Karpas-422 (cell line): ENCODE data around the gene TIE1. TPM values are rescaled to one million over a fixed set of nuclear protein-coding genes. Genes with fewer than 3 reads are reported as not detected.

ENCODE experiments used
- DNase-seq: peaks from one replicate; pipeline ENCODE4 v3.0.0-alpha.2; 2015
- H2AFZ ChIP-seq: fragments of 200-600 bp; sonication (generic); 2 replicates; pipeline ENCODE4 v1.6.1; 2014; ENCODE audit warnings: antibody characterized with exemption, low read length, mixed read lengths
- H3K27ac ChIP-seq: fragments of 200-600 bp; sonication (generic); 2 replicates; pipeline ENCODE4 v1.5.1; 2014; ENCODE audit warnings: mild to moderate bottlenecking, low read length, moderate library complexity
- H3K27me3 ChIP-seq: fragments of 200-600 bp; sonication (generic); 2 replicates; pipeline ENCODE4 v1.6.1; 2014; ENCODE audit warnings: low read length, mixed read lengths
- H3K36me3 ChIP-seq: fragments of 200-600 bp; sonication (generic); 2 replicates; pipeline ENCODE4 v1.6.1; 2014; ENCODE audit warnings: low read length, mixed read lengths; ENCODE audit not compliant: insufficient read depth
- H3K4me1 ChIP-seq: fragments of 200-600 bp; sonication (generic); 2 replicates; pipeline ENCODE4 v1.6.1; 2014; ENCODE audit warnings: mild to moderate bottlenecking, low read length, mixed read lengths
- H3K4me2 ChIP-seq: fragments of 200-600 bp; sonication (generic); 2 replicates; pipeline ENCODE4 v1.6.1; 2014; ENCODE audit warnings: low read length, low read depth, mild to moderate bottlenecking; ENCODE audit not compliant: poor library complexity, severe bottlenecking
- H3K4me3 ChIP-seq: fragments of 200-600 bp; sonication (generic); 2 replicates; pipeline ENCODE4 v1.5.1; 2014; ENCODE audit warnings: mild to moderate bottlenecking, antibody characterized with exemption, low read length, mixed read lengths
- H3K79me2 ChIP-seq: fragments of 200-600 bp; sonication (generic); 2 replicates; pipeline ENCODE4 v1.6.1; 2014; ENCODE audit warnings: mild to moderate bottlenecking, low read length, mixed read lengths
- H3K9ac ChIP-seq: fragments of 200-600 bp; sonication (generic); 2 replicates; pipeline ENCODE4 v1.6.0; 2014; ENCODE audit warnings: low read length
- H3K9me2 ChIP-seq: fragments of 200-600 bp; sonication (generic), shearing (Covaris generic); replicated peaks from 2 replicates; pipeline ENCODE4 v1.6.0; 2014; ENCODE audit warnings: mild to moderate bottlenecking, low read length, moderate library complexity; ENCODE audit not compliant: insufficient read depth
- H3K9me3 ChIP-seq: fragments of 300-700, 200-600 bp; sonication (generic); 2 replicates; pipeline ENCODE4 v1.6.1; 2014; ENCODE audit warnings: low read length, mixed read lengths
- H4K20me1 ChIP-seq: fragments of 200-600 bp; sonication (generic); 2 replicates; pipeline ENCODE4 v1.6.1; 2014; ENCODE audit warnings: mild to moderate bottlenecking, antibody characterized with exemption, low read length, low read depth; ENCODE audit not compliant: insufficient read depth
- total RNA-seq: library from RNA; depleted of rRNA; stranded (reverse); fragments of >200 nt; shearing (Covaris generic); gene quantifications from 2 replicates; pipeline ENCODE4 v1.2.3, GENCODE V29; 2014; ENCODE audit warnings: low replicate concordance

The TIE1 gene
- total RNA-seq, 1 experiment from 2014 or later, result not detected

GRCh38 chr1:43277116-43277876 lies 23.5 kb upstream of the TIE1 start:
- no peak overlapping the region for H3K4me3 ChIP-seq
- H3K27ac ChIP-seq, result no peak overlapping the region
- H3K4me1 ChIP-seq, result no peaks in the 10 kb centered on the region

DNA sequence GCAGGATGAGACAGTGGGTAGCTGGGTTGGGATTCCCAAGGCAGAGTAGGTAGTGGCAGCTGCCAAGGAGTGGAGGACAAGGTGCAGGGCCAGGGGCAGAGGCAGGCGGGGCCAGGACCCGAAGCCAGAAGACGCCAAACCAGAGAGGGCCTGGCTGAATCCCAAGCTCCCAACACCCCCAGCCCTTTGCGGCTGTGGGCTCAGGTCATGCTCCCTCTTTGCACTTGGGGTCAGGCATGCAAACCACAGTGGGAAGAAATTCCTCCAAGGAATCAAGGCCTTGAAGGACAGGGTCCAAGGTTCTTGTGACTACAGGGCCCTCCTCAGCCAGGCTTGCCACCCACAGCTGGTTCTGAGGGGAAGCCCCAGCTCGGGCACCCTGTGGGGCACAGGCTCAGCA lies 21.6 kb upstream of the TIE1 start:
- H3K27ac ChIP-seq, result no peak overlapping the region

More at GRCh38 chr1:43277116-43277876, 23.5 kb upstream of the TIE1 start:
- no peak overlapping the region for H3K9ac ChIP-seq
- no peaks in the 10 kb centered on the region for H3K79me2 ChIP-seq
- H3K9me3 ChIP-seq, result no peaks in the 10 kb centered on the region
- no peaks in the 10 kb centered on the region for H3K9me2 ChIP-seq
- no peak for DNase-seq
- H3K27me3 ChIP-seq, result no peaks in the 10 kb centered on the region
- no peak overlapping the region for H2AFZ ChIP-seq
- no peak overlapping the region for H3K4me2 ChIP-seq
- no peaks in the 10 kb centered on the region for H4K20me1 ChIP-seq
- H3K36me3 ChIP-seq, result no peaks in the 10 kb centered on the region

DNA sequence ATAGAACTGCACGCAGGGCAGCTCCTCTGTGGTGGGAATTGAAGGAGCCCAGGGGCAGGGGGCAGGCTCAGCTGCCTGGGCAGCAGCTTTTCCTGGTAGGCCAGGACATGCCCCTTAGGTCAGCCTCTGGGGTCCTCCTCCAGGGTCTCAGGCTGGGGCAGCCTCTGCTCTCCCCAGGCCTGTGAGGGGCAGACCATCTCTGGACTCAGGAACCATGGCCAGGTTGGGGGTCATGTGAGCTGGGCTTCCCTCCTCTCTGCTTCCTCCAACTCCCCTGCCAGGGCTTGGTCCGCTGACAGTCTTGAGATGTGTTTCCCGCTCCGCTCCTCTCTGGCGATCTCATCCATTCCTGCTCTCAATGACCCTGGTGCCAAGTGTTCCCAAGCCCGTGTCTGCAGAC lies 21.1 kb upstream of the TIE1 start:
- Histone ChIP-seq H3K27ac (no peak overlapping the region), H3K9me2 (no peaks in the 10 kb centered on the region), H2AFZ (no peak overlapping the region), H4K20me1 (no peaks in the 10 kb centered on the region), H3K79me2 (no peaks in the 10 kb centered on the region), H3K4me1 (no peaks in the 10 kb centered on the region), H3K4me3 (no peak overlapping the region), H3K27me3 (no peaks in the 10 kb centered on the region), H3K36me3 (no peaks in the 10 kb centered on the region), H3K4me2 (no peak overlapping the region), H3K9me3 (no peaks in the 10 kb centered on the region), H3K9ac (no peak overlapping the region)
- no peak for DNase-seq

More for the DNA sequence above, 21.6 kb upstream of the TIE1 start:
- Histone ChIP-seq H3K4me2 (no peak overlapping the region), H3K9me2 (no peaks in the 10 kb centered on the region), H3K9me3 (no peaks in the 10 kb centered on the region), H3K79me2 (no peaks in the 10 kb centered on the region), H4K20me1 (no peaks in the 10 kb centered on the region), H2AFZ (no peak overlapping the region), H3K36me3 (no peaks in the 10 kb centered on the region), H3K4me3 (no peak overlapping the region), H3K9ac (no peak overlapping the region), H3K4me1 (no peaks in the 10 kb centered on the region), H3K27me3 (no peaks in the 10 kb centered on the region)
- DNase-seq, result no peak

GRCh38 chr1:43280692-43281091 lies 20.1 kb upstream of the TIE1 start:
- Histone ChIP-seq H3K27ac (no peak overlapping the region), H3K4me2 (no peak overlapping the region), H3K9ac (no peak overlapping the region), H3K79me2 (no peaks in the 10 kb centered on the region), H2AFZ (no peak overlapping the region), H4K20me1 (no peaks in the 10 kb centered on the region), H3K4me3 (no peak overlapping the region), H3K9me2 (no peaks in the 10 kb centered on the region), H3K36me3 (no peaks in the 10 kb centered on the region), H3K4me1 (no peaks in the 10 kb centered on the region), H3K9me3 (no peaks in the 10 kb centered on the region), H3K27me3 (no peaks in the 10 kb centered on the region)
- DNase-seq, result no peak

DNA sequence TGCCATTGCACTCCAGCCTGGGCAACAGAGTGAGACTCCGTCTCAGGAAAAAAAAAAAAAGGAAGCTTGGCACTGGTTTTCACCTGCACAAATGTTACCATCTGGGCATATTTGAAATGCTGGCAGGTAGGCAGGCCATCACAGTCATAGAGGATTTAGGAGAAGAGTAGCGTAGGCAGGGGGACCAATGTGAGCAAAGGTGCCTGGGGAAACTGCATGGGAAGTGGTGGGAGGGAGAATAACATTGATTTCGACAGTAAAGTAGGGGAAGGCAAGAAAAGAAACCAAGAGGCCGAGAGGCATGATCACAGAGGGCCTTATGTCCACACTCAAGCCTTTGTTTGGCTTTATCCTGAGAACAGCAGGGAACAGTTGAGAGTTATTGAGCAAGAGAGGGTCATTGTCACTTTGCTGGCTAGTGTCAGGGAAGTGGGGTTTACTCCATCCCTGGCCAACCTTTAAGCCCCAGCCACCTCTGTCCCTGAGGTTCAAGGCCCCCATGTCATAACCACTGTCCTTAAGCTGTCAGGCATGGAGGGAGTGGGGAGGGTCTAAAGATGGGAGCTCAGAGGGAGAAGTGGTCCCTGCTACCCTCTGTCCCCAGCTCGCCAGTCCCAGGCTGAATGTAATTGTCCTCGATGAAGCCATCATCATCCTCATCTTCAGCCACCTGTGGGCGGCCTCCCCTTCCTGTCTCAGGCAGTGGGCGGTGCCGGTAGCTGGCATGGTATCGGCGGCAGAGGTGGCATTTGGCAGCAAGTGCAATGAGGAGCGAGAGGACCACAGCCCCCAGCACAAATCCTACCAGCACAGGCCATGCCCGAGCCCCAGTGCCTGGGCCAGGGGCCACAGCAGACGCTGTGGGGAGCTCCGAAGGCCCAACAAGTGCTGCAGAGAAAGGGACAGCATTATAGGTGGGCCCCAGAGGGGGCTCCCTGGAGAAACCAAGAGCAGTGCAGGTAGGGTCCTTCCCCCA lies 18.3 kb upstream of the TIE1 start:
- H2AFZ ChIP-seq, result no peak overlapping the region

DNA sequence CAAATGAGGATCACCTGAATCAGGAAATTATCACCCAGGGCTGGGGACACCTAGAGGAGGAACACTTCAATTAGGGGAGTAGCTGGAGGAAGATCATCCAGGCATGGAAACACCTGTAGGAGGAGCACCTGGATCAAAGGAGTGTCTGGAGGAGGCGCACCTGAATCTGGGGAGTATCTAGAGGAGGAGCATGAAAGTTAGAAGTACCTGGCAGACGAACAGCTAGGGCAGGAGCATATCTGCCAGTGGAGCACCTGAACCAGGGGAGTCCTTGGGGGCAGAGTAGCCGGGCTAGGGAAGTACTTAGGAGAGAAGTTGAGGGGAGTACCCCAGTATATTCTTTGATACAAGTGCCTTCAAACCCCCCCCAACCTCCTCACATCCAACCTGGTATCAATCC lies 16.7 kb upstream of the TIE1 start:
- Histone ChIP-seq H3K4me2 (no peak overlapping the region), H3K27me3 (no peaks in the 10 kb centered on the region), H4K20me1 (no peaks in the 10 kb centered on the region), H3K4me3 (no peak overlapping the region), H3K36me3 (no peaks in the 10 kb centered on the region), H3K9me2 (no peaks in the 10 kb centered on the region), H3K27ac (no peak overlapping the region), H3K79me2 (no peaks in the 10 kb centered on the region), H3K4me1 (no peaks in the 10 kb centered on the region), H3K9ac (no peak overlapping the region), H2AFZ (no peak overlapping the region), H3K9me3 (no peaks in the 10 kb centered on the region)
- DNase-seq, result no peak

More for the DNA sequence above, 18.3 kb upstream of the TIE1 start:
- H3K36me3 ChIP-seq, result no peaks in the 10 kb centered on the region
- no peaks in the 10 kb centered on the region for H3K9me2 ChIP-seq
- H3K27me3 ChIP-seq, result no peaks in the 10 kb centered on the region
- no peak for DNase-seq
- no peaks in the 10 kb centered on the region for H3K79me2 ChIP-seq
- H3K9me3 ChIP-seq, result no peaks in the 10 kb centered on the region
- H4K20me1 ChIP-seq, result no peaks in the 10 kb centered on the region
- H3K9ac ChIP-seq, result no peak overlapping the region
- H3K4me1 ChIP-seq, result no peaks in the 10 kb centered on the region
- H3K4me2 ChIP-seq, result no peak overlapping the region
- H3K27ac ChIP-seq, result no peak overlapping the region
- H3K4me3 ChIP-seq, result no peak overlapping the region

- H3K36me3 ChIP-seq, result no peaks in the 10 kb centered on the region
- H3K27ac ChIP-seq, result no peak overlapping the region
- DNase-seq, result no peak
- no peaks in the 10 kb centered on the region for H3K9me3 ChIP-seq
- H3K4me2 ChIP-seq, result no peak overlapping the region
- H3K9ac ChIP-seq, result no peak overlapping the region
- no peak overlapping the region for H3K4me3 ChIP-seq
- H3K79me2 ChIP-seq, result no peaks in the 10 kb centered on the region
- H4K20me1 ChIP-seq, result no peaks in the 10 kb centered on the region
- no peak overlapping the region for H2AFZ ChIP-seq
- no peaks in the 10 kb centered on the region for H3K4me1 ChIP-seq
- no peaks in the 10 kb centered on the region for H3K27me3 ChIP-seq
- no peaks in the 10 kb centered on the region for H3K9me2 ChIP-seq
Measured at GRCh38 chr1:43284546-43285110, 16.2 kb upstream of the TIE1 start.
